Nephron progenitor cell (in vitro differentiated cells): ENCODE measurements around the gene TMEM108.

Experiments used
- DNase-seq: peaks from one replicate; pipeline ENCODE4 v3.0.0; 2021
- H3K27ac Mint-ChIP-seq: 2 replicates; pipeline ENCODE4 v1.8.0; 2021; ENCODE audit warnings: mild to moderate bottlenecking, moderate library complexity, mixed read lengths
- H3K27me3 Mint-ChIP-seq: 2 replicates; pipeline ENCODE4 v1.8.0; 2021; ENCODE audit warnings: mild to moderate bottlenecking, low read depth, mixed read lengths; ENCODE audit not compliant: poor library complexity
- H3K36me3 Mint-ChIP-seq: 2 replicates; pipeline ENCODE4 v1.8.0; 2021; ENCODE audit warnings: low read depth, mixed read lengths
- H3K4me1 Mint-ChIP-seq: 2 replicates; pipeline ENCODE4 v1.8.0; 2021; ENCODE audit warnings: mixed read lengths
- H3K4me3 Mint-ChIP-seq: 2 replicates; pipeline ENCODE4 v1.8.0; 2021; ENCODE audit warnings: mild to moderate bottlenecking, moderate library complexity, mixed read lengths
- H3K9me3 Mint-ChIP-seq: 2 replicates; pipeline ENCODE4 v1.8.0; 2021; ENCODE audit warnings: mild to moderate bottlenecking, moderate library complexity, mixed read lengths
- CTCF ChIP-seq: fragments of 200-600 bp; sonication (generic); IDR thresholded peaks from 2 replicates; pipeline ENCODE4 v1.5.0; 2021; ENCODE audit warnings: antibody characterized with exemption

The TMEM108 gene

GRCh38 chr3:133161656-133162055, 123.5 kb downstream of the TMEM108 start:
- Mint-ChIP-seq H3K4me1 (no peaks in the 10 kb centered on the region), H3K4me3 (no peak overlapping the region), H3K27me3 (peaks cover 9% of the 10 kb centered on the region), H3K27ac (no peak overlapping the region), H3K9me3 (peaks cover 4% of the 10 kb centered on the region), H3K36me3 (peaks cover 10% of the 10 kb centered on the region)
- no peak for DNase-seq
- TF ChIP-seq CTCF, result no peak

DNA sequence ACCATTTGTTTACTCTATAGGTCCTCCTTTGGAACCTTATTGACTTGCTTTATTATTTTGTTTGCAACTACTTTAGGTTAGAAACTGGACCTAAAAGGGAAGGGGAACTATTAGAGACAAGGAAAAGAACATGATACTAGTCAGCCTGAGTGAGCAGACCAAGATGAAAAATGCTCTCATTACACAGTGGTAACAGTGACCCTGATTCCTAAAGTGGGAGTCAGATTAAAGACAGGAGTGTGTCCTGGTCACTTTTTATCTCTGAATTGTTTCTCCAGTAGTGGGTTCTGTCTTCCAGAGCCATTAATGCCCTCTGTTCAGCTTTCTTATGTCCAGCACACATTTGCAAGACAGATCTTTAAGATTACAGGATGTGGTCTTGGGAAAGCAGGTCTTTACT, 124.1 kb downstream of the TMEM108 start:
- Mint-ChIP-seq H3K4me1 (no peaks in the 10 kb centered on the region), H3K36me3 (peaks cover 10% of the 10 kb centered on the region)
- TF ChIP-seq CTCF, result no peak

DNA sequence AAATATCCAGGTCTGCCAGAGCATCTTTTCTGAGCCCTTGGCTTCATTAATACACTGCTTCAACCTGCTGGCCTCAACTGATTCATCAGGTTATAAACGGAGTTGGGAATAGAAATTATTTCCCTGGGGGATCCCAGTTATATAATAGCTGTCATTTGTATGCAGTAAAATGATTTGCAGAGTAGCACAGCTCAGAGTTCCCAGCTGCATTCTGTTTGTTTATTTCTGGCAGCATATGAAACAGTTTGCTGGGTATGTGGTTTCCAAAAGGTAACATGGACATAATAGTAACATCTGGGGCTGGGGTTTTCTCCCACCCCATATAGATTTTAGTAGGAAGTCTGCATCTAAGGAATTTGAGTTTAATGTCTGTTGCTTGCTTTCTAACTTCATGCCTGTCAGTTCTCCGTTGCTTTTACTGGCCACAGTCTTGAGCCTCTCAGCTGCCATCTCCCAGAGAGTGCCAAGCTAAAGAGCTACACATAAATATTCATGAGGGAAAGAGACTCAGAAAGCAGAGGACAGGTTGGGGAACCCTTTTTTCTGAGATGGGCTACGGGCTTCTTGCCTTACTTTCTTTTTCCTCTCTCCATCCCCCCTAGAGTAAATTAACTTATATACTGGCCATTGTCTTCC, 124.6 kb downstream of the TMEM108 start:
- H3K27ac Mint-ChIP-seq, result no peak overlapping the region
- peaks cover 10% of the 10 kb centered on the region for H3K36me3 Mint-ChIP-seq
- DNase-seq, result no peak
- peaks cover 9% of the 10 kb centered on the region for H3K9me3 Mint-ChIP-seq
- no peak overlapping the region for H3K4me3 Mint-ChIP-seq
- peaks cover 9% of the 10 kb centered on the region for H3K27me3 Mint-ChIP-seq
- H3K4me1 Mint-ChIP-seq, result no peaks in the 10 kb centered on the region
- no peak for TF ChIP-seq CTCF

More for the DNA sequence above, 124.1 kb downstream of the TMEM108 start:
- no peak overlapping the region for H3K4me3 Mint-ChIP-seq
- peaks cover 8% of the 10 kb centered on the region for H3K9me3 Mint-ChIP-seq
- DNase-seq, result no peak
- no peak overlapping the region for H3K27ac Mint-ChIP-seq
- H3K27me3 Mint-ChIP-seq, result peaks cover 9% of the 10 kb centered on the region

DNA sequence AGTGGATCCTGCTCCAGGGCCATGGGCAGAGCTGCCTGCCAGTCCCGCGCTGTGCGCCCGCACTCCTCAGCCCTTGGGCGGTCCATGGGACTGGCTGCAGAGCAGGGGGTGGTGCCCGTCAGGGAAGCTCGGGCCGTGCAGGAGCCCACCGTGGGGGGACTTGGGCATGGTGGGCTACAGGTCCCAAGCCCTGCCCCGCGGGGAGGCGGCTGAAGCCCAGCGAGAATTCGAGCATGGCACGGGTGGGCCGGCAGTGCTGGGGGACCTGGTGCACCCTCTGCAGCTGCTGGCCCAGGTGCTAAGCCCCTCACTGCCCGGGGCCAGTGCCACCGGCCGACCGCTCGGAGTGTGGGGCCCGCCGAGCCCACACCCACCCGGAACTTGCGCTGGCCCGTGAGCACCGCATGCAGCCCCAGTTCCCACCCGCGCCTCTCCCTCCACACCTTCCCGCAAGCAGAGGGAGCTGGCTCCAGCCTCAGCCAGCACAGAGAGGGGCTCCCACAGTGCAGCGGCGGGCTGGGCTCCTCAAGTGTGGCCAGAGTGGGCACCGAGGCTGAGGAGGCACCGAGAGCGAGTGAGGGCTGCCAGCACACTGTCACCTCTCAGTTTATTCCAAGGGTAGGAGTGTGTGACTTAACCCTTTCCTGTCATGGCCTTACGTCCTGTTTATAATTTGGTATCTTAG, 129.3 kb downstream of the TMEM108 start:
- no peak overlapping the region for H3K4me3 Mint-ChIP-seq
- H3K36me3 Mint-ChIP-seq, result peaks cover 16% of the 10 kb centered on the region
- H3K4me1 Mint-ChIP-seq, result no peaks in the 10 kb centered on the region
- peaks cover 22% of the 10 kb centered on the region for H3K9me3 Mint-ChIP-seq
- no peak for TF ChIP-seq CTCF
- peaks cover 6% of the 10 kb centered on the region for H3K27me3 Mint-ChIP-seq
- no peak overlapping the region for H3K27ac Mint-ChIP-seq
- no peak for DNase-seq

GRCh38 chr3:133168025-133168401, 129.8 kb downstream of the TMEM108 start:
- Mint-ChIP-seq H3K27me3 (peaks cover 6% of the 10 kb centered on the region), H3K36me3 (peaks cover 20% of the 10 kb centered on the region), H3K4me1 (no peaks in the 10 kb centered on the region), H3K9me3 (peaks cover 27% of the 10 kb centered on the region), H3K4me3 (no peak overlapping the region), H3K27ac (no peak overlapping the region)
- no peak for DNase-seq
- no peak for TF ChIP-seq CTCF
